Dendritic cell treated with granulocyte-macrophage colony-stimulating factor and Interleukin-4, amounts not matched to agents 40 ng/mL and 50 ng/mL, for 4 days (primary cell): ENCODE data around the gene VPS51.

Experiments used
- H3K27ac Mint-ChIP-seq: one replicate; pipeline ENCODE4 v1.8.0; 2022; ENCODE audit warnings: mild to moderate bottlenecking, mixed read lengths
- H3K27me3 Mint-ChIP-seq: one replicate; pipeline ENCODE4 v1.8.0; 2022; ENCODE audit warnings: mild to moderate bottlenecking, mixed read lengths
- H3K36me3 Mint-ChIP-seq: one replicate; pipeline ENCODE4 v1.8.0; 2022; ENCODE audit warnings: low read depth, mixed read lengths
- H3K4me1 Mint-ChIP-seq: one replicate; pipeline ENCODE4 v1.8.0; 2022; ENCODE audit warnings: low read depth, mixed read lengths
- H3K4me3 Mint-ChIP-seq: one replicate; pipeline ENCODE4 v1.8.0; 2022; ENCODE audit warnings: mild to moderate bottlenecking, moderate library complexity, mixed read lengths
- H3K9me3 Mint-ChIP-seq: one replicate; pipeline ENCODE4 v1.8.0; 2022; ENCODE audit warnings: mixed read lengths
- intact Hi-C: fragments of 100-400 bp; cut with micrococcal nuclease; formaldehyde crosslinking; loops from one replicate; pipeline ENCODE4 v1.15.0; 2022

VPS51 gene

DNA sequence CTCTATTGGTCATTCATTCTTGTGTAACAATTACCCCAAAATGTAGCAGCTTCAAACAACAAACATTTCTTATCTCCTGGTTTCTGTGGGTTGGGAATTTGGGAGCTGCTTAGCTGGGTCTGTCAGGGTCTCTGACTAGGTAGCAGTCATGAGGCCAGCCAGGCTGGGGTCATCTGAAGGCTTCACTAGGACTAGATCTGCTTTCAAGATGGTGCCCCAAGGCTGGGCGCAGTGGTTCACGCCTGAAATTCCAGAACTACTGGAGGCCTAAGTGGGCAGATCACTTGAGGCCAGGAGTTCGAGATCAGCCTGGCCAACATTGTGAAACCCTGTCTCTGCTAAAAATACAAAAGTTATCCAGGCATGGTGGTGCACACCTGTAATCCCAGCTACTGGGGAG is 60.9 kb downstream of the VPS51 start:
- no peaks in the 10 kb centered on the region for H3K36me3 Mint-ChIP-seq
- H3K27ac Mint-ChIP-seq, result peak overlapping the region; percentile 63
- H3K27me3 Mint-ChIP-seq, result no peaks in the 10 kb centered on the region

DNA sequence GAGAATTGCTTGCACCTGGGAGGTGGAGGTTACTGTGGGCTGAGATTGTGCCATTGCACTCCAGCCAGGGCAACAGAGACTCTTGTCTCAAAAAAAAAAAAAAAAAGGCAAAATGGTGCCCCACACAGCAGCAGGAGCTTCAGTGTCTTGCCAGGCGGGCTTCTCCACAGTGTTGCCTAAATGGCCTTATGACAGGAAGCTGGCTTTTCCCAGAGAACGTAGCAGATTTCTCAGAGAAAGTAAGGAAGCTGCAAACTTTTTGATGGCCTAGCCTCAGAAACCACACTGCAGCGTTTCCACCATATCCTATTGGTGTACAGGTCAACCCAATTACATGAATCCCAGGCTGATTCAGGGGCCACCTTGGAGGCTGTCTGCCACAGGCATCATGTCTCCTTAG is 61.3 kb downstream of the VPS51 start:
- Mint-ChIP-seq H3K27ac (peak overlapping the region; percentile 63), H3K4me3 (no peak overlapping the region), H3K27me3 (no peaks in the 10 kb centered on the region), H3K4me1 (peaks cover 22% of the 10 kb centered on the region), H3K36me3 (no peaks in the 10 kb centered on the region), H3K9me3 (no peaks in the 10 kb centered on the region)
- intact Hi-C loops, result no loop called here

More for the DNA sequence above, 60.9 kb downstream of the VPS51 start:
- Mint-ChIP-seq H3K9me3 (no peaks in the 10 kb centered on the region), H3K4me3 (no peak overlapping the region), H3K4me1 (peaks cover 26% of the 10 kb centered on the region)
- intact Hi-C loops, result no loop called here

DNA sequence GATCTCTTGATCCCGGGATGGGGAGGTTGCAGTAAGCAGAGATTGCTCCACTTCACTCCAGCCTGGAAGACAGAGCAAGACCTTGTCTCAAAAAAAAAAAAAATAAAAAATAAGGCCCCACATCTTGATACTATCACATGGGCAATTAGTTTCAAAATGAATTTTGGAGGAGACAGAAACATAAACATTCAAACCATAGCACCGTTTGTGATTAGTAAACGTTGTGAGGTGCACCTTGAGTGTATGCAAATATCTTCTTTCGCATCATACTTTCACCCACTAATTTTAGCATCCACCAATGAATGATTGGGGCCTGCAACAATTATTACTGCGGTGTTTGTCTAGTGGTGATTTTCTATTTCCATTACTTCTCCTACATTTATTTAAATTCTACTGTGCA is 63.0 kb downstream of the VPS51 start:
- no peaks in the 10 kb centered on the region for H3K9me3 Mint-ChIP-seq
- H3K27ac Mint-ChIP-seq, result no peak overlapping the region
- H3K4me3 Mint-ChIP-seq, result no peak overlapping the region
- H3K27me3 Mint-ChIP-seq, result no peaks in the 10 kb centered on the region
- H3K36me3 Mint-ChIP-seq, result no peaks in the 10 kb centered on the region
- peaks cover 11% of the 10 kb centered on the region for H3K4me1 Mint-ChIP-seq
- intact Hi-C loops, result no loop called here

DNA sequence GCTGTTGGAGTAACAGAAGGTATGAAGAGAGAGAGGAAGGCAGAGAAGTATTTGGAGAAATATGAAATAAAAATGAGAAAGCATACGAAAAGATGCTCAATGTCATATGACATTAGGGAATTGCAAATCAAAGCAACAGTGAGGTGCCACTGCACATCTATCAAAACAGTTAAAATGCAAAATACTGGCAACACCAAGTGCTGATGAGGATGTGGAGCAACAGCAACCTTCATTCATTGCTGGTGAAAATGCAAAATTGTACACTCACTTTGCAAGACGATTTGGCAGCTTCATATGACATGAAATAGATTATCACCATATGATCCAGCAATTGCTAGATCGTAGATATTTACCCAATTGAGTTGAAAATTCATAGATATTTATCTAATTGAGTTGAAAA is 64.6 kb downstream of the VPS51 start:
- peaks cover 11% of the 10 kb centered on the region for H3K4me1 Mint-ChIP-seq
- intact Hi-C loops, result no loop called here
- no peak overlapping the region for H3K4me3 Mint-ChIP-seq
- H3K27ac Mint-ChIP-seq, result no peak overlapping the region
- H3K9me3 Mint-ChIP-seq, result no peaks in the 10 kb centered on the region
- no peaks in the 10 kb centered on the region for H3K36me3 Mint-ChIP-seq
- H3K27me3 Mint-ChIP-seq, result no peaks in the 10 kb centered on the region
